Thoracic aorta (tissue), 2 donors: ENCODE data around the gene RREB1. TPM values are rescaled to one million over a fixed set of nuclear protein-coding genes. Genes with fewer than 3 reads are reported as not detected.

Experiments used
- ATAC-seq: fragments of 150-250 bp; one replicate; pipeline ENCODE4 v1.8.0; 2017; ENCODE audit warnings: low read depth; ENCODE audit not compliant: insufficient number of reproducible peaks, low FRiP score
- DNase-seq: peaks from one replicate; pipeline ENCODE4 v3.0.0-alpha.2; 2020; ENCODE audit warnings: low spot score
- H3K27ac ChIP-seq, 2 donors: fragments of 200-600 bp; sonication (generic); 1 replicate in 1 of 2; 2 replicates in 1 of 2; pipeline ENCODE4 v1.5.1; 2016; ENCODE audit warnings: mild to moderate bottlenecking in 2 of 2, moderate library complexity in 2 of 2
- H3K27me3 ChIP-seq: fragments of 200-600 bp; sonication (generic); replicated peaks from 2 replicates; pipeline ENCODE4 v1.6.0; 2016; ENCODE audit warnings: mild to moderate bottlenecking; ENCODE audit not compliant: insufficient read depth
- H3K36me3 ChIP-seq: fragments of 200-600 bp; sonication (generic); one replicate; pipeline ENCODE4 v1.5.1; 2016
- H3K4me1 ChIP-seq, 2 donors: fragments of 200-600 bp; sonication (generic); 1 replicate in 1 of 2; 2 replicates in 1 of 2; pipeline versions ENCODE4 v1.5.1 to v1.6.0; 2016; ENCODE audit warnings: low read depth in 2 of 2, mild to moderate bottlenecking in 1 of 2; ENCODE audit not compliant: control insufficient read depth in 1 of 2
- H3K4me3 ChIP-seq: fragments of 200-600 bp; sonication (generic); 2 replicates; pipeline ENCODE4 v1.5.1; 2016; ENCODE audit warnings: mild to moderate bottlenecking
- H3K9me3 ChIP-seq: fragments of 200-600 bp; sonication (generic); 2 replicates; pipeline ENCODE4 v1.5.1; 2016
- CTCF ChIP-seq: fragments of 200-600 bp; sonication (generic); IDR thresholded peaks from one replicate; pipeline ENCODE4 v1.5.1; 2019; ENCODE audit warnings: antibody characterized with exemption
- total RNA-seq, 2 donors: library from RNA; depleted of rRNA; stranded (reverse); fragments of >200 nt; gene quantifications; one replicate each; pipeline versions ENCODE4 v1.1.0 to v1.2.3, GENCODE V29; 2016

Gene RREB1
- total RNA-seq, 2 donors from 2014 or later = 30.6 to 39.3 TPM

GRCh38 chr6:7180751-7181150, 73.0 kb downstream of the RREB1 start:
- Histone ChIP-seq H3K36me3 (peaks cover 24% of the 10 kb centered on the region), H3K4me3 (no peak overlapping the region)
- no peak for ATAC-seq

GRCh38 chr6:7183707-7184106, 75.9 kb downstream of the RREB1 start:
- H3K36me3 ChIP-seq = peaks cover 30% of the 10 kb centered on the region
- H3K27me3 ChIP-seq = no peaks in the 10 kb centered on the region
- TF ChIP-seq CTCF = no peak
- ATAC-seq (no peak), DNase-seq (no peak)
- H3K9me3 ChIP-seq = no peaks in the 10 kb centered on the region
- no peaks in the 10 kb centered on the region for H3K4me1 ChIP-seq
- no peak overlapping the region for H3K4me3 ChIP-seq
- no peak overlapping the region for H3K27ac ChIP-seq

More at GRCh38 chr6:7180751-7181150, 73.0 kb downstream of the RREB1 start:
- Histone ChIP-seq H3K27ac (no peak overlapping the region), H3K27me3 (no peaks in the 10 kb centered on the region), H3K4me1 (peaks cover 0 to 2% of the 10 kb centered on the region in 2 donors), H3K9me3 (no peaks in the 10 kb centered on the region)
- TF ChIP-seq CTCF = no peak
- DNase-seq = no peak

GRCh38 chr6:7184502-7184901, 76.7 kb downstream of the RREB1 start:
- Histone ChIP-seq H3K4me3 (no peak overlapping the region), H3K9me3 (no peaks in the 10 kb centered on the region), H3K36me3 (peaks cover 36% of the 10 kb centered on the region), H3K27me3 (no peaks in the 10 kb centered on the region), H3K27ac (no peak overlapping the region), H3K4me1 (no peaks in the 10 kb centered on the region)
- no peak for ATAC-seq
- DNase-seq = no peak
- no peak for TF ChIP-seq CTCF

GRCh38 chr6:7185561-7185960, 77.8 kb downstream of the RREB1 start:
- Histone ChIP-seq H3K4me1 (no peaks in the 10 kb centered on the region), H3K36me3 (peaks cover 32% of the 10 kb centered on the region), H3K9me3 (no peaks in the 10 kb centered on the region), H3K4me3 (no peak overlapping the region), H3K27ac (no peak overlapping the region), H3K27me3 (no peaks in the 10 kb centered on the region)
- no peak for ATAC-seq
- no peak for TF ChIP-seq CTCF
- no peak for DNase-seq

DNA sequence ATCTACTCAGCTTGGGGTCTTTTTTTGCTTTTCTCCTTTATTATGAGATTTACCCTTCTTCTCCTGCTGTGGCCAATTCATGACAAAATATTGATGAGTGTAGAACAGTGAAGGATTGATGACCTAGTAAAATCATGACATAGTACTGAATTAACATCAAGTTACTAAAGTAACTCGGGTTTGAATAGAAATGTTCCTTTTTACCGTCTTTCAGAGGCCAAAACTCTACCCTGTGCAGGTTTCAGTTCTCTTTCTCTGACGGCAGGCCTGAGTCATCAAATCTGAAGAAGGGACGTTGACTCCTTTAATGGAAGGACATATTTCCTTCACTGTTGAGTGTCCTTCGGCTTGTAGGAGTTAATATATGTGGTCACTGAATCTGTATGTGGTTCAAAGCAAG, 80.7 kb downstream of the RREB1 start:
- Histone ChIP-seq H3K27me3 (no peaks in the 10 kb centered on the region), H3K9me3 (no peaks in the 10 kb centered on the region), H3K4me1 (no peaks in the 10 kb centered on the region), H3K4me3 (no peak overlapping the region), H3K36me3 (peaks cover 12% of the 10 kb centered on the region), H3K27ac (no peak overlapping the region)
- DNase-seq = no peak
- no peak for ATAC-seq
- no peak for TF ChIP-seq CTCF
